ENCODE data around the gene PCDH9.

PCDH9 gene

GRCh38 chr13:66414066-66414800 is 815.9 kb downstream of the PCDH9 start:
- DNase-seq: no peak

GRCh38 chr13:66410314-66410713 is 819.8 kb downstream of the PCDH9 start:
- no peak for DNase-seq

- DNase-seq: no peak
Measured at GRCh38 chr13:66409542-66409941, 820.6 kb downstream of the PCDH9 start.

- no peak for DNase-seq
Measured at GRCh38 chr13:66407128-66407527, 823.0 kb downstream of the PCDH9 start.

- no peak for DNase-seq
Measured at GRCh38 chr13:66405908-66406802, 824.0 kb downstream of the PCDH9 start.

GRCh38 chr13:66402546-66402945 is 827.6 kb downstream of the PCDH9 start:
- no peak for DNase-seq

GRCh38 chr13:66402066-66402465 is 828.1 kb downstream of the PCDH9 start:
- DNase-seq: no peak

- no peak for DNase-seq
Measured at GRCh38 chr13:66400292-66400691, 829.8 kb downstream of the PCDH9 start.

- DNase-seq: no peak
Measured at GRCh38 chr13:66399873-66400272, 830.3 kb downstream of the PCDH9 start.

GRCh38 chr13:66397133-66397532 is 833.0 kb downstream of the PCDH9 start:
- no peak for DNase-seq

GRCh38 chr13:66391322-66391721 is 838.8 kb downstream of the PCDH9 start:
- DNase-seq: no peak

GRCh38 chr13:66378894-66379293 is 851.2 kb downstream of the PCDH9 start:
- no peak for DNase-seq

GRCh38 chr13:66377569-66377968 is 852.6 kb downstream of the PCDH9 start:
- DNase-seq: no peak

- no peak for DNase-seq
Measured at GRCh38 chr13:66375756-66376155, 854.4 kb downstream of the PCDH9 start.

GRCh38 chr13:66369666-66370065 is 860.5 kb downstream of the PCDH9 start:
- no peak for DNase-seq

GRCh38 chr13:66367356-66367755 is 862.8 kb downstream of the PCDH9 start:
- no peak for DNase-seq

GRCh38 chr13:66365101-66365500 is 865.0 kb downstream of the PCDH9 start:
- DNase-seq: no peak

- no peak for DNase-seq
Measured at GRCh38 chr13:66364346-66364745, 865.8 kb downstream of the PCDH9 start.

GRCh38 chr13:66362485-66362884 is 867.7 kb downstream of the PCDH9 start:
- DNase-seq: no peak

GRCh38 chr13:66359910-66360552 is 870.1 kb downstream of the PCDH9 start:
- no peak for DNase-seq

GRCh38 chr13:66359393-66359792 is 870.7 kb downstream of the PCDH9 start:
- DNase-seq: no peak

- DNase-seq: no peak
Measured at GRCh38 chr13:66358564-66358963, 871.6 kb downstream of the PCDH9 start.

GRCh38 chr13:66357463-66357862 is 872.7 kb downstream of the PCDH9 start:
- no peak for DNase-seq

Data from activated gamma-delta T cell (primary cell).